ENCODE data around the gene MYL10. TPM values are rescaled to one million over a fixed set of nuclear protein-coding genes. Genes with fewer than 3 reads are reported as not detected.

The MYL10 gene
- total RNA-seq, 2 donors from 2014 or later, result not detected

- H3K27me3 ChIP-seq (replicated peaks; ENCODE audit: insufficient read depth), result no peaks in the 10 kb centered on the region
- H3K4me3 ChIP-seq, result no peak overlapping the region
- no peak overlapping the region for H3K27ac ChIP-seq
- no peaks in the 10 kb centered on the region for H3K4me1 ChIP-seq (ENCODE audit: control insufficient read depth in 1 of 2, low read depth in 2 of 2)
- ATAC-seq (ENCODE audit: insufficient number of reproducible peaks, low FRiP score, low read depth) (no peak), DNase-seq (ENCODE audit: low spot score) (no peak)
- no peaks in the 10 kb centered on the region for H3K36me3 ChIP-seq
- peaks cover 3% of the 10 kb centered on the region for H3K9me3 ChIP-seq
- no peak for TF ChIP-seq CTCF (IDR thresholded peaks at IDR 0.05)
Observed at GRCh38 chr7:101669307-101669706, 40.2 kb upstream of the MYL10 start.

DNA sequence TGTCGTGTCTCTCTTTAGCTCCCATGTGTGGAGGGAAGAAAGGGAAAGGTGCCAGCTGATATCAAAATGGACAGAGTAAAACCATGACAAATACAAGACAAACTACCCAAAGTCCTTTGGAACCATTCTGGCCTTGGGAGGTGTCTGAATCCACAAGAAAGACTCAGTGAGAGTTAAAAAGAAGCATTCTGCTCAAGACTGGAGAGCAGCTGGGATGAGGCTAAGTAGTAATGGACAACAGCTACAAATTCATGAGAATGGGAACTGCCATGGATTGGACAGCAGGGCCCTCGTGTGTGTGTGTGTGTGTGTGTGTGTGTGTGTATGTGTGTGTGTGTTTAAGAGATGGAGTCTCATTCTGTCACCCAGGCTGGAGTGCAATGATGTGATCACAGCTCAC lies 39.6 kb upstream of the MYL10 start:
- Histone ChIP-seq H3K9me3 (peaks cover 3% of the 10 kb centered on the region), H3K27me3 (replicated peaks; ENCODE audit: insufficient read depth) (no peaks in the 10 kb centered on the region), H3K36me3 (no peaks in the 10 kb centered on the region), H3K4me3 (no peak overlapping the region), H3K4me1 (ENCODE audit: control insufficient read depth in 1 of 2, low read depth in 2 of 2) (no peaks in the 10 kb centered on the region), H3K27ac (no peak overlapping the region)
- no peak for ATAC-seq (ENCODE audit: insufficient number of reproducible peaks, low FRiP score, low read depth)
- DNase-seq (ENCODE audit: low spot score), result no peak
- no peak for TF ChIP-seq CTCF (IDR thresholded peaks at IDR 0.05)

DNA sequence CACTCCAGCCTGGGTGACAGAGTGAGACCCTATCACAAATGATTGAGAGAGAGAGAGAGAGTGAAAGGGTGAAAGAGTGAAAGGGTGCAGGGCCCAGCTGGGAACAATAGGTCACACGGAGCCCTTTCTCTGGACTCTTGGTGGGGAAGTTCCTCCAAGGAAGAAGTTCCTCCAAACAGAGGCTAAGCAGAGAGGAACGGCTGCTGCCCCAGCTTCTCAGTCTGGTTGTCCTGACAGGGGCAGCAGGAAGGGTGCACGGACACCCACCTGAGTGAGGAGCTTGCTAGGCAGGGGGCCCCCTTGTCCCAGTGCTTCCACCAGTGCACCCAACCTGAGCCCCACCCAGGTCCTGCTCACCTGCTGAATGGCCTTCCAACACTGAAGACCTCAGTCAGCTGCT lies 38.8 kb upstream of the MYL10 start:
- DNase-seq (ENCODE audit: low spot score) (no peak), ATAC-seq (ENCODE audit: insufficient number of reproducible peaks, low FRiP score, low read depth) (no peak)
- Histone ChIP-seq H3K4me3 (no peak overlapping the region), H3K27me3 (replicated peaks; ENCODE audit: insufficient read depth) (no peaks in the 10 kb centered on the region), H3K9me3 (no peaks in the 10 kb centered on the region), H3K4me1 (ENCODE audit: control insufficient read depth in 1 of 2, low read depth in 2 of 2) (no peaks in the 10 kb centered on the region), H3K36me3 (no peaks in the 10 kb centered on the region), H3K27ac (no peak overlapping the region)
- TF ChIP-seq CTCF (IDR thresholded peaks at IDR 0.05), result no peak

GRCh38 chr7:101667399-101667798 lies 38.3 kb upstream of the MYL10 start:
- no peak for DNase-seq (ENCODE audit: low spot score)
- no peak for ATAC-seq (ENCODE audit: insufficient number of reproducible peaks, low FRiP score, low read depth)
- Histone ChIP-seq H3K27ac (no peak overlapping the region), H3K9me3 (no peaks in the 10 kb centered on the region), H3K4me1 (ENCODE audit: control insufficient read depth in 1 of 2, low read depth in 2 of 2) (no peaks in the 10 kb centered on the region), H3K4me3 (no peak overlapping the region), H3K27me3 (replicated peaks; ENCODE audit: insufficient read depth) (no peaks in the 10 kb centered on the region), H3K36me3 (no peaks in the 10 kb centered on the region)
- TF ChIP-seq CTCF (IDR thresholded peaks at IDR 0.05), result no peak

- ATAC-seq (ENCODE audit: insufficient number of reproducible peaks, low FRiP score, low read depth) (no peak), DNase-seq (ENCODE audit: low spot score) (no peak)
- Histone ChIP-seq H3K36me3 (no peaks in the 10 kb centered on the region), H3K4me1 (ENCODE audit: control insufficient read depth in 1 of 2, low read depth in 2 of 2) (no peaks in the 10 kb centered on the region), H3K27ac (no peak overlapping the region), H3K27me3 (replicated peaks; ENCODE audit: insufficient read depth) (no peaks in the 10 kb centered on the region), H3K4me3 (no peak overlapping the region), H3K9me3 (no peaks in the 10 kb centered on the region)
- TF ChIP-seq CTCF (IDR thresholded peaks at IDR 0.05), result no peak
Observed at GRCh38 chr7:101666741-101667140, 37.6 kb upstream of the MYL10 start.
